Nephron progenitor cell (in vitro differentiated cells): ENCODE results near the gene FUOM.

Source experiments
- DNase-seq: peaks from one replicate; pipeline ENCODE4 v3.0.0; 2021
- H3K27ac Mint-ChIP-seq: 2 replicates; pipeline ENCODE4 v1.8.0; 2021; ENCODE audit warnings: mild to moderate bottlenecking, moderate library complexity, mixed read lengths
- H3K27me3 Mint-ChIP-seq: 2 replicates; pipeline ENCODE4 v1.8.0; 2021; ENCODE audit warnings: mild to moderate bottlenecking, low read depth, mixed read lengths; ENCODE audit not compliant: poor library complexity
- H3K36me3 Mint-ChIP-seq: 2 replicates; pipeline ENCODE4 v1.8.0; 2021; ENCODE audit warnings: low read depth, mixed read lengths
- H3K4me1 Mint-ChIP-seq: 2 replicates; pipeline ENCODE4 v1.8.0; 2021; ENCODE audit warnings: mixed read lengths
- H3K4me3 Mint-ChIP-seq: 2 replicates; pipeline ENCODE4 v1.8.0; 2021; ENCODE audit warnings: mild to moderate bottlenecking, moderate library complexity, mixed read lengths
- H3K9me3 Mint-ChIP-seq: 2 replicates; pipeline ENCODE4 v1.8.0; 2021; ENCODE audit warnings: mild to moderate bottlenecking, moderate library complexity, mixed read lengths
- CTCF ChIP-seq: fragments of 200-600 bp; sonication (generic); IDR thresholded peaks from 2 replicates; pipeline ENCODE4 v1.5.0; 2021; ENCODE audit warnings: antibody characterized with exemption

Gene FUOM

GRCh38 chr10:133316266-133316665 lies 41.6 kb downstream of the FUOM start:
- peaks cover 5% of the 10 kb centered on the region for H3K9me3 Mint-ChIP-seq
- no peak overlapping the region for H3K27ac Mint-ChIP-seq
- no peak overlapping the region for H3K4me3 Mint-ChIP-seq

GRCh38 chr10:133315847-133316246 lies 42.0 kb downstream of the FUOM start:
- DNase-seq, result no peak
- H3K27ac Mint-ChIP-seq, result no peak overlapping the region

More at GRCh38 chr10:133316266-133316665, 41.6 kb downstream of the FUOM start:
- Mint-ChIP-seq H3K36me3 (peaks cover 10% of the 10 kb centered on the region), H3K4me1 (peaks cover 13% of the 10 kb centered on the region), H3K27me3 (peaks cover 19% of the 10 kb centered on the region)
- DNase-seq, result no peak
- no peak for TF ChIP-seq CTCF

GRCh38 chr10:133314911-133315310 lies 42.9 kb downstream of the FUOM start:
- no peak overlapping the region for H3K27ac Mint-ChIP-seq
- H3K36me3 Mint-ChIP-seq, result peaks cover 16% of the 10 kb centered on the region
- H3K4me3 Mint-ChIP-seq, result no peak overlapping the region
- TF ChIP-seq CTCF, result no peak
- peaks cover 15% of the 10 kb centered on the region for H3K27me3 Mint-ChIP-seq
- H3K4me1 Mint-ChIP-seq, result peaks cover 13% of the 10 kb centered on the region
- DNase-seq, result no peak
- peaks cover under 1% of the 10 kb centered on the region for H3K9me3 Mint-ChIP-seq

More at GRCh38 chr10:133315847-133316246, 42.0 kb downstream of the FUOM start:
- peaks cover 5% of the 10 kb centered on the region for H3K9me3 Mint-ChIP-seq
- H3K4me1 Mint-ChIP-seq, result peaks cover 13% of the 10 kb centered on the region
- peaks cover 19% of the 10 kb centered on the region for H3K27me3 Mint-ChIP-seq
- TF ChIP-seq CTCF, result no peak
- H3K36me3 Mint-ChIP-seq, result peaks cover 12% of the 10 kb centered on the region
- H3K4me3 Mint-ChIP-seq, result no peak overlapping the region

- TF ChIP-seq CTCF, result no peak
- Mint-ChIP-seq H3K36me3 (peaks cover 16% of the 10 kb centered on the region), H3K4me3 (no peak overlapping the region), H3K27ac (no peak overlapping the region), H3K4me1 (peaks cover 9% of the 10 kb centered on the region), H3K27me3 (peaks cover 3% of the 10 kb centered on the region), H3K9me3 (no peaks in the 10 kb centered on the region)
- no peak for DNase-seq
These were observed 44.6 kb downstream of the FUOM start for GRCh38 chr10:133313192-133313591.

GRCh38 chr10:133312769-133313145 lies 45.1 kb downstream of the FUOM start:
- DNase-seq, result no peak
- Mint-ChIP-seq H3K36me3 (peaks cover 16% of the 10 kb centered on the region), H3K27ac (no peak overlapping the region), H3K4me3 (no peak overlapping the region), H3K27me3 (peaks cover 3% of the 10 kb centered on the region), H3K4me1 (peaks cover 13% of the 10 kb centered on the region), H3K9me3 (no peaks in the 10 kb centered on the region)
- no peak for TF ChIP-seq CTCF

GRCh38 chr10:133312016-133312768 lies 45.6 kb downstream of the FUOM start:
- TF ChIP-seq CTCF, result no peak
- Mint-ChIP-seq H3K4me1 (peaks cover 19% of the 10 kb centered on the region), H3K27ac (no peak overlapping the region), H3K36me3 (peaks cover 16% of the 10 kb centered on the region), H3K27me3 (peaks cover 3% of the 10 kb centered on the region), H3K9me3 (no peaks in the 10 kb centered on the region), H3K4me3 (no peak overlapping the region)
- DNase-seq, result no peak
